Mesothelial cell of epicardium (in vitro differentiated cells): ENCODE measurements around the gene SCUBE1. TPM values are rescaled to one million over a fixed set of nuclear protein-coding genes. Genes with fewer than 3 reads are reported as not detected.

ENCODE experiments used
- DNase-seq, 2 experiments: peaks; one replicate each; pipeline ENCODE4 v3.0.0; 2021; ENCODE audit warnings: low spot score in 2 of 2; ENCODE audit not compliant: unreplicated experiment in 2 of 2
- H3K27ac Mint-ChIP-seq: 2 replicates; pipeline ENCODE4 v1.8.0; 2021; ENCODE audit warnings: mixed read lengths
- H3K27me3 Mint-ChIP-seq: 2 replicates; pipeline ENCODE4 v1.8.0; 2021; ENCODE audit warnings: low read depth, mixed read lengths
- H3K36me3 Mint-ChIP-seq: 2 replicates; pipeline ENCODE4 v1.8.0; 2021; ENCODE audit warnings: mixed read lengths
- H3K4me1 Mint-ChIP-seq: 2 replicates; pipeline ENCODE4 v1.8.0; 2021; ENCODE audit warnings: mixed read lengths
- H3K4me3 Mint-ChIP-seq: 2 replicates; pipeline ENCODE4 v1.8.0; 2021; ENCODE audit warnings: mild to moderate bottlenecking, moderate library complexity, mixed read lengths
- H3K9me3 Mint-ChIP-seq: 2 replicates; pipeline ENCODE4 v1.8.0; 2021; ENCODE audit warnings: mixed read lengths
- total RNA-seq: library from RNA; stranded (reverse); gene quantifications from 3 replicates; pipeline ENCODE4 v1.2.1, GENCODE V29; 2021
- TF ChIP-seq, protein P1 (sequence below): fragments of 200-600 bp; sonication (generic); IDR thresholded peaks from one replicate; pipeline ENCODE4 v1.5.0; 2021; ENCODE audit warnings: antibody characterized with exemption; ENCODE audit not compliant: unreplicated experiment

Gene SCUBE1
- total RNA-seq, 1 donor from 2014 or later, result 19.3 TPM

DNA sequence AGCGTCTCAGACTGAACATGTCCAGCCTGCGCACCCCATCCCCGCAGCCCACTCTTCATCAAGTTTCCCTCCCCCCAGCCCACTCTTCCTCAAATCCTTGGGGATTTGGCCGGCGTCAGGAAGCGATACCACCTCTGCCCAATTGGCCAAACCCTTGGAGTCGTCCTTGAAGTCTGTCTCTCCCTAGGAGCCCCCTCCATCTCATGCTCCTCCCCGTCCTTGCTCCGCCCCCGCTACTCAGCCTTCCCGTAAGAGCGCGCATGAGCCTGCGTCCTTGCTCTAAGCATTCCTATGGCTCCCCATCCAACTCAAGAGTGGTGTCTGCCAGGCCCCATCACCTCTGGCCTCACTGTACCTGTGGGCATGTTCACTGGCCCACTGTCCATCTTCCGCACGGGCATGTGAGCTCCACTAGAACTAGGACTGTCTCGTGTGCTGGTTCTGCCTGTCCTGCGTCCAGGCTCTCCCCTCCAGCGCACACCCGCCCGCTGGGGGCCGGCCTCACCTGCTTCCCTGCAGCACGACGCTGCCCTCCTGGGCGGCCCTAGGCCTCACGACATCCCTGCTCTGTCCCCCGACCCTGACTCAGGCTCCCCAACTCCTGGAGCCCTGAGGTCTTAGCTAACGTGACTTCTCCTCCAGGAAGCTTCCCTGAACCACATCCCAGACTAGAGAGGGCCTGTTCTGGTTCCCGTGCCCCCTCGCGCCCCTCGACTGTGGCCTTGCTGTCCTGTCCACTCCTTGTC, 125.7 kb downstream of the SCUBE1 start:
- TF ChIP-seq, protein P1, sequence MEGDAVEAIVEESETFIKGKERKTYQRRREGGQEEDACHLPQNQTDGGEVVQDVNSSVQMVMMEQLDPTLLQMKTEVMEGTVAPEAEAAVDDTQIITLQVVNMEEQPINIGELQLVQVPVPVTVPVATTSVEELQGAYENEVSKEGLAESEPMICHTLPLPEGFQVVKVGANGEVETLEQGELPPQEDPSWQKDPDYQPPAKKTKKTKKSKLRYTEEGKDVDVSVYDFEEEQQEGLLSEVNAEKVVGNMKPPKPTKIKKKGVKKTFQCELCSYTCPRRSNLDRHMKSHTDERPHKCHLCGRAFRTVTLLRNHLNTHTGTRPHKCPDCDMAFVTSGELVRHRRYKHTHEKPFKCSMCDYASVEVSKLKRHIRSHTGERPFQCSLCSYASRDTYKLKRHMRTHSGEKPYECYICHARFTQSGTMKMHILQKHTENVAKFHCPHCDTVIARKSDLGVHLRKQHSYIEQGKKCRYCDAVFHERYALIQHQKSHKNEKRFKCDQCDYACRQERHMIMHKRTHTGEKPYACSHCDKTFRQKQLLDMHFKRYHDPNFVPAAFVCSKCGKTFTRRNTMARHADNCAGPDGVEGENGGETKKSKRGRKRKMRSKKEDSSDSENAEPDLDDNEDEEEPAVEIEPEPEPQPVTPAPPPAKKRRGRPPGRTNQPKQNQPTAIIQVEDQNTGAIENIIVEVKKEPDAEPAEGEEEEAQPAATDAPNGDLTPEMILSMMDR, result no peak
- H3K4me1 Mint-ChIP-seq, result peaks cover 9% of the 10 kb centered on the region
- no peaks in the 10 kb centered on the region for H3K36me3 Mint-ChIP-seq
- H3K27ac Mint-ChIP-seq, result peak overlapping the region; percentile 8
- no peaks in the 10 kb centered on the region for H3K9me3 Mint-ChIP-seq
- H3K4me3 Mint-ChIP-seq, result no peak overlapping the region
- no peaks in the 10 kb centered on the region for H3K27me3 Mint-ChIP-seq
- DNase-seq, result no peak

DNA sequence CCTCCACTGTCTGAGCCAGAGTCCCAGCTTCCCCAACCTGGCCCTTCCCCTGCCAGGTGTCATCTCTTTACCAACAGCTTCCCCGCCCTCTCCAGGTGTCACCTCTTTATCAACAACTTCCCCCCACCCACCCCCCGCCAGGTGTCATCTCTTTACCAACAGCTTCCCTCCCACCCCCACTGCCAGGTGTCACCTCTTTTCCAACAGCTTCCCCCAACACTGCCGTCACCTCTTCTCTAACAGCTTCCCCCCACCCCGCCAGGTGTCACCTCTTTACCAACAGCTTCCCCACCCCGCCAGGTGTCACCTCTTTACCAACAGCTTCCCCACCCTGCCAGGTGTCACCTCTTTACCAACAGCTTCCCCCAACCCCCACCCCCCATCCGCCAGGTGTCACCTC, 126.4 kb downstream of the SCUBE1 start:
- Mint-ChIP-seq H3K27me3 (no peaks in the 10 kb centered on the region), H3K36me3 (no peaks in the 10 kb centered on the region), H3K27ac (no peak overlapping the region), H3K9me3 (no peaks in the 10 kb centered on the region), H3K4me1 (peaks cover 8% of the 10 kb centered on the region), H3K4me3 (no peak overlapping the region)
- TF ChIP-seq, protein P1, result no peak
- DNase-seq, result no peak

DNA sequence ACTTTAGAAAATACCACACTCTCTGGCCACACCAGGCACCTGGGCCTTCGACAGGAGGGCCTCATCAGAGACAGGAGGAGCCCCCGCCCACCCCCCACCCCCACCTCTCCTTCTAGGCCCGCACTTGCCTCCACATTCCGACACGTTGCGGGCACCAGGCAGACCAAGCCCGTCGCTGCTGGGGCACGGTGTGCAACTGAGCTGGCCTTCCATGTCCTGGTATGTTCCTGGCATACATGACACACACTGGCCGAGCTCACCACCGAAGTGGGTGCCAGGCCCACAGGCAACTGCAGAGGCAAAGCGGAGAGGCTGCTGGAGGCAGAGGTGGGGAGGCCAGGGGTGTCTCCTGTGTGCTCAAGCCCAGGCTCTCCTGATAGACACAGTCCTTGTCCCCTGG, 129.2 kb downstream of the SCUBE1 start:
- TF ChIP-seq, protein P1, result no peak
- Mint-ChIP-seq H3K9me3 (no peaks in the 10 kb centered on the region), H3K36me3 (no peaks in the 10 kb centered on the region), H3K4me3 (no peak overlapping the region), H3K27ac (no peak overlapping the region), H3K4me1 (peaks cover 8% of the 10 kb centered on the region), H3K27me3 (no peaks in the 10 kb centered on the region)
- DNase-seq, result no peak

DNA sequence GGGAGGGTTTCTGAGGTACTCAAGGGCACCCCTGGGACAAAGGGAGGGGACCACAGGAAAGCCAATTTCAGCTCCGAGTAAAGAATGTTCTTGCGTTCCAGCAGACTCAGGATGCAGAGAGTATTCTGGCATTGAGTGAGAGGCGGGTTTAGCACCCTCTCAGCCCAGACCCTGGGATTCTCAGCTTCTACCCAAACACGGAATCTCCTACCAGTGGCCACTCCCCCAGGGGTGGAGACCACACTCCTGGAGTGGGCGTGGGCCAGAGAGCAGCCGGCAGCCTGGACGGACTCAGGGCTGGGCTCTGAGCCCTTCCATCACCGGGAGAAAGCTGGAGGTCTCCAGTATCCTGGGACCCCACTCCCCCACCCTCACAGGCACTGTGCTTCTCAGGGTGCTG, 130.1 kb downstream of the SCUBE1 start:
- Mint-ChIP-seq H3K4me1 (peaks cover 8% of the 10 kb centered on the region), H3K27ac (no peak overlapping the region), H3K9me3 (no peaks in the 10 kb centered on the region), H3K27me3 (no peaks in the 10 kb centered on the region), H3K36me3 (no peaks in the 10 kb centered on the region), H3K4me3 (no peak overlapping the region)
- TF ChIP-seq, protein P1, result no peak
- DNase-seq, result no peak

DNA sequence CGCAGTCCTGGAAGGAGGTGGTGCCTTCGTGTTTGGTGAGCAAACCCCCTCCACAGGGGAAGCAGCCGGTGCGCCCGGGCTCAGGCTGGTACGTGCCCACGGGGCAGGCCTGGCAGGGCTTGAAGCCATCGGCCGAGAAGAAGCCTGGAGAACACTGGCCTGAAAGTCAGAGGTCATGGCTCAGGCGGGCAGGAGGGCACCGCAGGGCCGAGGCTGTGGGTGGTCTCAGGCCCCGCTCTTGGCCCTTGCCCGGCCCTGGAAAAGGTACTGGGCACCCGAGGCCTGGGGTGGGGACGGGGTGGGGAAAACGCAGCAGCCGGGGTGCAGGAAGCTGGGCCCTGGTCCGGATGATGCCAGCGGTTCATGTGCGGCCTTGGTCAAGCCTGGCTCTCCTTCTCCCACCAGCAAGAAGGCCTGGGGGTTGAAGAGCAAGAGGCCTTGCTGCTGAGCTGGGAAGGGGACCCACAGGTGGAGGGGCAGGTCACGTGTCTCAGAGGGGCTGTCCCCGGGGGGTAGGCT, 130.7 kb downstream of the SCUBE1 start:
- Mint-ChIP-seq H3K4me1 (peaks cover 8% of the 10 kb centered on the region), H3K27ac (no peak overlapping the region), H3K36me3 (no peaks in the 10 kb centered on the region), H3K27me3 (no peaks in the 10 kb centered on the region), H3K4me3 (no peak overlapping the region), H3K9me3 (no peaks in the 10 kb centered on the region)
- TF ChIP-seq, protein P1, result no peak
- DNase-seq, result no peak
